ENCODE results near the gene ZNF280B. TPM values are rescaled to one million over a fixed set of nuclear protein-coding genes. Genes with fewer than 3 reads are reported as not detected.

The ZNF280B gene
- 1 to 10 TPM; 2.9 to 4.5 TPM for total RNA-seq

- DNase-seq, result peak; percentile 89 to 90
- ATAC-seq (replicated peaks in 1 of 2), result peak; percentile 98 to 99
- Mint-ChIP-seq H3K27ac (peak within 1 kb of the TSS; percentile 47), H3K4me1 (ENCODE audit: low read depth) (peaks cover 11% of the 10 kb centered on the region), H3K4me3 (peak within 1 kb of the TSS; percentile 85 to 89), H3K36me3 (ENCODE audit: insufficient read depth in 2 of 2) (peaks cover 4 to 14% of the 10 kb centered on the region in 2 donors), H3K27me3 (ENCODE audit: low read depth) (no peaks in the 10 kb centered on the region), H3K9me3 (peaks cover 5% of the 10 kb centered on the region in 2 donors)
Observed at GRCh38 chr22:22508274-22509176, at the start of gene ZNF280B. ZNF280B (minus strand) TSS chr22:22508742; CDS start chr22:22489398, 19,344 bp downstream.

- no peak overlapping the region for H3K4me3 Mint-ChIP-seq
- H3K4me1 Mint-ChIP-seq (ENCODE audit: low read depth), result peaks cover 4% of the 10 kb centered on the region
- H3K36me3 Mint-ChIP-seq (ENCODE audit: insufficient read depth in 2 of 2), result no peaks in the 10 kb centered on the region
- H3K27me3 Mint-ChIP-seq (ENCODE audit: low read depth), result no peaks in the 10 kb centered on the region
- H3K27ac Mint-ChIP-seq, result no peak overlapping the region
- no peak for ATAC-seq (replicated peaks in 1 of 2)
- no peak for DNase-seq
- H3K9me3 Mint-ChIP-seq, result no peaks in the 10 kb centered on the region
Observed at GRCh38 chr22:22556995-22557925, 48.7 kb upstream of the ZNF280B start.

GRCh38 chr22:22556578-22556977, 48.0 kb upstream of the ZNF280B start:
- DNase-seq (no peak), ATAC-seq (replicated peaks in 1 of 2) (no peak)
- Mint-ChIP-seq H3K4me1 (ENCODE audit: low read depth) (peaks cover 4% of the 10 kb centered on the region), H3K36me3 (ENCODE audit: insufficient read depth in 2 of 2) (no peaks in the 10 kb centered on the region), H3K4me3 (no peak overlapping the region), H3K27ac (no peak overlapping the region), H3K27me3 (ENCODE audit: low read depth) (no peaks in the 10 kb centered on the region), H3K9me3 (no peaks in the 10 kb centered on the region)

GRCh38 chr22:22555596-22555995, 47.1 kb upstream of the ZNF280B start:
- DNase-seq (no peak), ATAC-seq (replicated peaks in 1 of 2) (no peak)
- no peaks in the 10 kb centered on the region for H3K27me3 Mint-ChIP-seq (ENCODE audit: low read depth)
- H3K27ac Mint-ChIP-seq, result no peak overlapping the region
- H3K4me1 Mint-ChIP-seq (ENCODE audit: low read depth), result peaks cover 4% of the 10 kb centered on the region
- H3K9me3 Mint-ChIP-seq, result no peaks in the 10 kb centered on the region
- no peak overlapping the region for H3K4me3 Mint-ChIP-seq
- H3K36me3 Mint-ChIP-seq (ENCODE audit: insufficient read depth in 2 of 2), result no peaks in the 10 kb centered on the region

- Mint-ChIP-seq H3K4me3 (no peak overlapping the region), H3K9me3 (no peaks in the 10 kb centered on the region), H3K36me3 (ENCODE audit: insufficient read depth in 2 of 2) (no peaks in the 10 kb centered on the region), H3K27me3 (ENCODE audit: low read depth) (no peaks in the 10 kb centered on the region), H3K4me1 (ENCODE audit: low read depth) (peaks cover 4% of the 10 kb centered on the region), H3K27ac (no peak overlapping the region)
- no peak for ATAC-seq (replicated peaks in 1 of 2)
- no peak for DNase-seq
Observed at GRCh38 chr22:22554587-22555284, 46.2 kb upstream of the ZNF280B start.

GRCh38 chr22:22553735-22554586, 45.4 kb upstream of the ZNF280B start:
- H3K4me3 Mint-ChIP-seq, result no peak overlapping the region
- no peaks in the 10 kb centered on the region for H3K36me3 Mint-ChIP-seq (ENCODE audit: insufficient read depth in 2 of 2)

GRCh38 chr22:22553141-22553540, 44.6 kb upstream of the ZNF280B start:
- no peak overlapping the region for H3K27ac Mint-ChIP-seq
- no peaks in the 10 kb centered on the region for H3K36me3 Mint-ChIP-seq (ENCODE audit: insufficient read depth in 2 of 2)
- ATAC-seq (replicated peaks in 1 of 2) (no peak), DNase-seq (no peak)
- no peaks in the 10 kb centered on the region for H3K4me1 Mint-ChIP-seq (ENCODE audit: low read depth)
- H3K9me3 Mint-ChIP-seq, result no peaks in the 10 kb centered on the region
- H3K4me3 Mint-ChIP-seq, result no peak overlapping the region
- H3K27me3 Mint-ChIP-seq (ENCODE audit: low read depth), result no peaks in the 10 kb centered on the region

More at GRCh38 chr22:22553735-22554586, 45.4 kb upstream of the ZNF280B start:
- Mint-ChIP-seq H3K27ac (no peak overlapping the region), H3K9me3 (no peaks in the 10 kb centered on the region), H3K4me1 (ENCODE audit: low read depth) (peaks cover 2% of the 10 kb centered on the region), H3K27me3 (ENCODE audit: low read depth) (no peaks in the 10 kb centered on the region)
- ATAC-seq (replicated peaks in 1 of 2) (no peak), DNase-seq (no peak)

- no peak for DNase-seq
- H3K9me3 Mint-ChIP-seq, result no peaks in the 10 kb centered on the region
- H3K27ac Mint-ChIP-seq, result no peak overlapping the region
- no peak for ATAC-seq (replicated peaks in 1 of 2)
- no peaks in the 10 kb centered on the region for H3K36me3 Mint-ChIP-seq (ENCODE audit: insufficient read depth in 2 of 2)
- H3K27me3 Mint-ChIP-seq (ENCODE audit: low read depth), result no peaks in the 10 kb centered on the region
- no peaks in the 10 kb centered on the region for H3K4me1 Mint-ChIP-seq (ENCODE audit: low read depth)
- no peak overlapping the region for H3K4me3 Mint-ChIP-seq
Observed at GRCh38 chr22:22552630-22553029, 44.1 kb upstream of the ZNF280B start.

GRCh38 chr22:22550789-22551434, 42.4 kb upstream of the ZNF280B start:
- H3K36me3 Mint-ChIP-seq (ENCODE audit: insufficient read depth in 2 of 2), result no peaks in the 10 kb centered on the region
- no peaks in the 10 kb centered on the region for H3K9me3 Mint-ChIP-seq
- ATAC-seq (replicated peaks in 1 of 2) (no peak), DNase-seq (no peak)
- no peak overlapping the region for H3K4me3 Mint-ChIP-seq
- H3K4me1 Mint-ChIP-seq (ENCODE audit: low read depth), result no peaks in the 10 kb centered on the region
- H3K27me3 Mint-ChIP-seq (ENCODE audit: low read depth), result no peaks in the 10 kb centered on the region
- H3K27ac Mint-ChIP-seq, result no peak overlapping the region

- DNase-seq, result no peak
- no peaks in the 10 kb centered on the region for H3K27me3 Mint-ChIP-seq (ENCODE audit: low read depth)
- H3K36me3 Mint-ChIP-seq (ENCODE audit: insufficient read depth in 2 of 2), result no peaks in the 10 kb centered on the region
- no peaks in the 10 kb centered on the region for H3K4me1 Mint-ChIP-seq (ENCODE audit: low read depth)
- no peaks in the 10 kb centered on the region for H3K9me3 Mint-ChIP-seq
- H3K4me3 Mint-ChIP-seq, result no peak overlapping the region
- ATAC-seq (replicated peaks in 1 of 2), result no peak
- no peak overlapping the region for H3K27ac Mint-ChIP-seq
Observed at GRCh38 chr22:22548910-22549309, 40.4 kb upstream of the ZNF280B start.

- H3K27me3 Mint-ChIP-seq (ENCODE audit: low read depth), result no peaks in the 10 kb centered on the region
- no peaks in the 10 kb centered on the region for H3K4me1 Mint-ChIP-seq (ENCODE audit: low read depth)
- H3K27ac Mint-ChIP-seq, result no peak overlapping the region
- ATAC-seq (replicated peaks in 1 of 2), result no peak
- DNase-seq, result no peak
- H3K4me3 Mint-ChIP-seq, result no peak overlapping the region
- no peaks in the 10 kb centered on the region for H3K9me3 Mint-ChIP-seq
- H3K36me3 Mint-ChIP-seq (ENCODE audit: insufficient read depth in 2 of 2), result no peaks in the 10 kb centered on the region
Observed at GRCh38 chr22:22548317-22548716, 39.8 kb upstream of the ZNF280B start.

Measured in activated T-cell treated with anti-CD3 and anti-CD28 coated beads, Interleukin-2, amount 50 U/mL, for 72 hours (primary cell).